Esophagus squamous epithelium (tissue), 5 donors: ENCODE measurements around the gene FLT3. TPM values are rescaled to one million over a fixed set of nuclear protein-coding genes. Genes with fewer than 3 reads are reported as not detected.

Source experiments
- DNase-seq: peaks from one replicate; lab custom pipeline; 2025; lab: John Stamatoyannopoulos, UW
- H3K27ac ChIP-seq, 4 donors: fragments of 200-600 bp; sonication (generic); one replicate each; pipeline ENCODE4 v1.5.1; 2016 to 2019; ENCODE audit warnings: mild to moderate bottlenecking in 1 of 4
- H3K27me3 ChIP-seq, 4 donors: fragments of 200-600 bp; sonication (generic); 1 replicate in 3 of 4; 2 replicates in 1 of 4; pipeline versions ENCODE4 v1.5.1 to v1.6.0; 2017 to 2021; ENCODE audit warnings: antibody characterized with exemption in 1 of 4
- H3K36me3 ChIP-seq, 3 donors: fragments of 200-600 bp; sonication (generic); one replicate each; pipeline ENCODE4 v1.5.1; 2016 to 2019
- H3K4me1 ChIP-seq, 3 donors: fragments of 200-600 bp; sonication (generic); one replicate each; pipeline ENCODE4 v1.5.1; 2017 to 2019
- H3K4me3 ChIP-seq, 4 donors: fragments of 200-600 bp; sonication (generic); 1 replicate in 3 of 4; 2 replicates in 1 of 4; pipeline ENCODE4 v1.5.1; 2016 to 2019; ENCODE audit warnings: mild to moderate bottlenecking in 2 of 4, moderate library complexity in 1 of 4
- H3K9me3 ChIP-seq, 3 donors: fragments of 200-600 bp; sonication (generic); one replicate each; pipeline ENCODE4 v1.5.1; 2016 to 2019
- POLR2A ChIP-seq, 4 donors: fragments of 450-650 bp; IDR thresholded peaks; one replicate each; pipeline ENCODE4 v1.6.1; 2017; ENCODE audit warnings: antibody characterized with exemption in 4 of 4, mild to moderate bottlenecking in 4 of 4, moderate library complexity in 3 of 4
- WGBS, 2 donors: methylation state at CpG; one replicate each; pipeline ENCODE4 v1.1.5; 2018; 5-methylcytosine and 5-hydroxymethylcytosine counted together
- intact Hi-C: fragments of 100-400 bp; cut with DNase I; formaldehyde crosslinking; loops from one replicate; pipeline ENCODE4 v1.15.0; 2022
- total RNA-seq, 4 donors: library from RNA; depleted of rRNA; stranded (reverse); fragments of >200 nt; gene quantifications; one replicate each; pipeline ENCODE4 v1.1.0, GENCODE V29; 2016
- TF ChIP-seq, protein P1 (sequence below), 6 experiments: fragments of 450-650 bp in 4 of 6; fragments of 200-600 bp in 2 of 6; sonication (generic) in 2 of 6; IDR thresholded peaks; one replicate each; pipeline ENCODE4 v1.5.1; 2016 to 2019; ENCODE audit warnings: antibody characterized with exemption in 6 of 6, mild to moderate bottlenecking in 4 of 6, moderate library complexity in 4 of 6
- donor health status: DM: yes; HTN: yes; CAD: no.

FLT3 gene
- total RNA-seq, 4 donors from 2014 or later, result 0.09 to 1.5 (median 0.96) TPM

DNA sequence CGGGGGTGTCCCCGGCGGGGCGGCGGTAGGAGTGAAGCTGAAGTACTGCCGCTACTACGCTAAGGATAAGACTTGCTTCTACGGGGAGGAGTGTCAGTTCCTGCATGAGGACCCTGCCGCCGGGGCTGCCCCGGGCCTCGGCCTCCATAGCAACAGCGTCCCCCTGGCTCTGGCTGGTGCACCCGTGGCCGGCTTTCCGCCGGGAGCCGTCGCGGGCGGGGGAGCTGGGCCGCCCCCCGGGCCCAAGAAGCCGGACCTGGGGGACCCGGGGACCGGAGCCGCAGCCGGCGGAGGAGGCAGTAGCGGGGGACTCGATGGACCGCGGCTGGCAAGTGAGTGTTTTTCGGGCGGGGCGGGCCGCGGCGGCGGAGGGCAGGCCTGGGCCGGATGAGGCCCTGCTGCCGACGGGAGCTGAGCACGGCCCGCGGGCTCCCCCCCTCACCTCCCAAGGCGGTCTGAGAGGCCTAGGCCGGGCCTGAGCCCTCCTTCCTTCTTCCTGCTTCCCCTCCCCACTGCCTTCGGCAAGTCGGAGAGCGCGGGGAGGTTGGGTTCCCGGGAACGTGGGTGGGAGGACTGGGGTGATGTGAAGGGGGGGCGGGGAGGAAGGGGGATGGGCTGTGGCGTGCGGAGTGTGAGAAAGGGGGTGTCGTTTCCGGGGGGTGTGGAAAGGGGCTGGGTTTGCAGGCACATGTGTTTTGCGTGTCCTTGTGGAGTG lies 38.5 kb upstream of the FLT3 start:
- DNase-seq, result peak; percentile 53
- no peaks in the 10 kb centered on the region for H3K27me3 ChIP-seq
- H3K36me3 ChIP-seq, result no peaks in the 10 kb centered on the region
- intact Hi-C loops, result no loop called here
- TF ChIP-seq, protein P1, sequence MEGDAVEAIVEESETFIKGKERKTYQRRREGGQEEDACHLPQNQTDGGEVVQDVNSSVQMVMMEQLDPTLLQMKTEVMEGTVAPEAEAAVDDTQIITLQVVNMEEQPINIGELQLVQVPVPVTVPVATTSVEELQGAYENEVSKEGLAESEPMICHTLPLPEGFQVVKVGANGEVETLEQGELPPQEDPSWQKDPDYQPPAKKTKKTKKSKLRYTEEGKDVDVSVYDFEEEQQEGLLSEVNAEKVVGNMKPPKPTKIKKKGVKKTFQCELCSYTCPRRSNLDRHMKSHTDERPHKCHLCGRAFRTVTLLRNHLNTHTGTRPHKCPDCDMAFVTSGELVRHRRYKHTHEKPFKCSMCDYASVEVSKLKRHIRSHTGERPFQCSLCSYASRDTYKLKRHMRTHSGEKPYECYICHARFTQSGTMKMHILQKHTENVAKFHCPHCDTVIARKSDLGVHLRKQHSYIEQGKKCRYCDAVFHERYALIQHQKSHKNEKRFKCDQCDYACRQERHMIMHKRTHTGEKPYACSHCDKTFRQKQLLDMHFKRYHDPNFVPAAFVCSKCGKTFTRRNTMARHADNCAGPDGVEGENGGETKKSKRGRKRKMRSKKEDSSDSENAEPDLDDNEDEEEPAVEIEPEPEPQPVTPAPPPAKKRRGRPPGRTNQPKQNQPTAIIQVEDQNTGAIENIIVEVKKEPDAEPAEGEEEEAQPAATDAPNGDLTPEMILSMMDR (IDR thresholded peaks at IDR 0.05), result no peak
- peak in 2 of 4 donors; percentile 75 to 76 for TF ChIP-seq POLR2A (IDR thresholded peaks at IDR 0.05)
- peaks cover 8 to 57% (median 10%) of the 10 kb centered on the region in 3 donors for H3K4me1 ChIP-seq
- H3K9me3 ChIP-seq, result no peaks in the 10 kb centered on the region
- peak overlapping the region; percentile 97 to 99 (median 98) for H3K27ac ChIP-seq
- 0 to 2% methylated on average over 6 to 10 of the region's 60 CpGs for WGBS, 2 donors
- H3K4me3 ChIP-seq, result peak overlapping the region; percentile 90 to 98 (median 96)

DNA sequence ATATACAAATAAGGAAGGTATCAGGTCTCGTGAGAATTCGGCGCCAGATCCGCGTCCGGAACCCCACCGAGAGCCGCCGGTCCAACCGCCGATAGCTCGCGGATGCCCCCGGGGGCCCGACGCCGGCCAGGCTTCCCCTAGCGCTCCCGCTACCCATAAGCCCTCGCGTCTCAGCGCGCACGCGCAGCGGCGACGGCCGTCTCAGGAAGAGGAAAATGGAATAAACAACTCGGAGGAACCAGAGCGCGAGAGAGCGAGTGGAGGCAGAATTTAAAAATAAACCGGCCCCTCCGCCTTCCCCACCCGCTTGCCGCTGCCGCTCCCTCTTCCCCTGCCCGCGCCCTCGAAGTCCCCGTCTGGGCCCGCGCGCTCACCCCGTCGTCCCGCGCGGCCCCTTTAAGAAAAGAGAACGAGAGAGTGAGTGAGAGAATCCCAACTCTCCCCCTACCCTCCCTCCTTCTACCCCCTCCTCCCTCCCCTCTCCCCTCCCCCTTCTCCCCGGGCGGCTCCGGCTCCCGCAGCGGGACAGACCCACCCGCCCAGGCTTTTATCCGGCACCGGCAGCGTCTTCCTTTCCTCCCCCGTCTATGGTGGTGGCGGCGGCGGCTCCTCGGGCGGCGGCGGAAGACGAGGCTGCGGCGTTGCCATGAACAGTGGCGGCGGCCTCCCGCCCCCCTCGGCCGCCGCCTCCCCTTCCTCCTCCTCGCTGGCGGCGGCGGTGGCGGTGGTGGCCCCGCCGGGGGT lies 37.8 kb upstream of the FLT3 start, which contains the start of gene PAN3:
Gene PAN3 (plus strand): TSS at position 534 of the 744 bp plus-strand sequence. CDS start 113 bp downstream, at position 647.
- no peaks in the 10 kb centered on the region for H3K36me3 ChIP-seq
- 0 to 1% methylated on average over 26 to 51 of the region's 84 CpGs for WGBS, 2 donors
- peak; percentile 69 for DNase-seq
- H3K9me3 ChIP-seq, result no peaks in the 10 kb centered on the region
- no peaks in the 10 kb centered on the region for H3K27me3 ChIP-seq
- peak within 1 kb of the TSS; percentile 97 to 99 (median 98) for H3K27ac ChIP-seq
- peak within 1 kb of the TSS; percentile 90 to 98 (median 96) for H3K4me3 ChIP-seq
- peaks cover 8 to 50% (median 10%) of the 10 kb centered on the region in 3 donors for H3K4me1 ChIP-seq
- TF ChIP-seq POLR2A (IDR thresholded peaks at IDR 0.05), result peak in 3 of 4 donors; percentile 47 to 76 (median 61)
- TF ChIP-seq, protein P1 (IDR thresholded peaks at IDR 0.05), result peak in 1 of 6 experiments; percentile 11
- intact Hi-C loops, result no loop called here

DNA sequence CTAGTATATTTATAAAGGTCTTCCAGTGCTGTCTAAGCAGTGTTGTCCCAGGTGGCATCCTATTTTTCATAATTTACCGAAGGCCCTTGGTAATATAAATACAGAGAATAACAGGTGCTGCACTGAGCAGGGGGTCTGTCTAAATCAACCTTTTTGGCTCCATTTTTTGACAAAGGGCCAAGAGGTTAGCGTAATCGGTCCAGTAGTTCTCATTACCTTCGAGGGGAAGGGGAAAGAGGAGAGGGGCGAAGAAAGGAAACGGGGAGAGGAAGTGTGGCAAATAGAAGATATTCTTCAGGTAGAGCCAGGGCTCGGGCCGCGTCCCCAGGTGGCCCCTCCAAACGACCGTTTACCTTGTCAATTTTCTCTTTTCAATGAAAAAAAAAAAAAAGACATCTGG lies 37.2 kb upstream of the FLT3 start:
- no peak for TF ChIP-seq POLR2A (IDR thresholded peaks at IDR 0.05)
- TF ChIP-seq, protein P1 (IDR thresholded peaks at IDR 0.05), result no peak
- H3K4me1 ChIP-seq, result peaks cover 8 to 44% (median 10%) of the 10 kb centered on the region in 3 donors
- peak overlapping the region; percentile 90 to 98 (median 96) for H3K4me3 ChIP-seq
- no peaks in the 10 kb centered on the region for H3K27me3 ChIP-seq
- peak overlapping the region; percentile 97 to 99 (median 98) for H3K27ac ChIP-seq
- H3K9me3 ChIP-seq, result no peaks in the 10 kb centered on the region
- 0 to 1% methylated on average over 11 of the region's 11 CpGs for WGBS, 2 donors
- DNase-seq, result no peak
- intact Hi-C loops, result no loop called here
- H3K36me3 ChIP-seq, result no peaks in the 10 kb centered on the region

DNA sequence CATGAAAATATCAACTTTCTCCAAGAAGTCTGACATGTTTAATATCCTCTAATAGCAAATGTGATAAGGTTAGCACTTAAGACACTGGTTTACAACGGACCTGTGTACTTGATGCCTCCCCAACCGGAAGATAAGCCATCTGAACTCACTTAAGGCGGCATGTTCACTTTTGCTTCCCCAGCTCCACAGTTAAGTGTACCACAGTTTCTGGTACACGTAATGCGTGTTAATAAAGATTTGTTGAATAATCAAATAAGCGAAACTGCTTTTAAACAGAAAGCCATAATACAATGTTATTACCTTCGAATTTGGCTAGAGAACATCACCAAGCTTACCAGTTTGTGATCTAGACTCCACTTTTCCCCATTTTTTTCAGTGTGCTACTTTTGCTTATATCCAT lies 36.5 kb upstream of the FLT3 start:
- Histone ChIP-seq H3K27me3 (no peaks in the 10 kb centered on the region), H3K4me3 (peak overlapping the region; percentile 90 to 98 (median 96)), H3K36me3 (no peaks in the 10 kb centered on the region), H3K4me1 (peaks cover 3 to 37% (median 10%) of the 10 kb centered on the region in 3 donors), H3K27ac (peak overlapping the region in 2 of 4 donors; percentile 99), H3K9me3 (no peaks in the 10 kb centered on the region)
- DNase-seq, result no peak
- no peak for TF ChIP-seq POLR2A (IDR thresholded peaks at IDR 0.05)
- TF ChIP-seq, protein P1 (IDR thresholded peaks at IDR 0.05), result no peak
- intact Hi-C loops, result no loop called here
- 34 to 44% methylated on average over 7 of the region's 7 CpGs for WGBS, 2 donors
